ENCODE results near the gene AHRR.

GRCh38 chr5:471750-472058 is 150.2 kb downstream of the AHRR start:
- TF ChIP-seq CTCF (IDR thresholded peaks at IDR 0.05) (no peak), POLR2AphosphoS5 (IDR thresholded peaks at IDR 0.05) (no peak), POLR2A (IDR thresholded peaks at IDR 0.05) (no peak), EP300 (IDR thresholded peaks at IDR 0.05; ENCODE audit: low read depth) (no peak)

Data from transverse colon (tissue), 4 donors.